Activated naive CD4-positive, alpha-beta T cell treated with anti-CD3 and anti-CD28 coated beads for 36 hours (primary cell): Measurements from ENCODE around the gene CLDN6. TPM values are rescaled to one million over a fixed set of nuclear protein-coding genes. Genes with fewer than 3 reads are reported as not detected.

Experiments
- CTCF ChIA-PET: fragments of 350-600 bp; sonication (Branson Sonifier 250); formaldehyde crosslinking; loops from one replicate; lab custom pipeline; 2021; ENCODE audit warnings: antibody characterized with exemption; lab: Charles Lee
- DNase-seq: peaks from one replicate; pipeline ENCODE4 v3.0.0-alpha.2; 2020
- H3K27ac Mint-ChIP-seq: one replicate; pipeline ENCODE4 v1.8.0; 2021; ENCODE audit warnings: mild to moderate bottlenecking, mixed read lengths
- H3K27me3 Mint-ChIP-seq: one replicate; pipeline ENCODE4 v1.8.0; 2021; ENCODE audit warnings: low read depth, mixed read lengths
- H3K36me3 Mint-ChIP-seq: one replicate; pipeline ENCODE4 v1.8.0; 2021; ENCODE audit warnings: low read depth, mixed read lengths
- H3K4me1 Mint-ChIP-seq: one replicate; pipeline ENCODE4 v1.8.0; 2021; ENCODE audit warnings: low read depth, mixed read lengths
- H3K4me3 Mint-ChIP-seq: one replicate; pipeline ENCODE4 v1.8.0; 2021; ENCODE audit warnings: mild to moderate bottlenecking, moderate library complexity, mixed read lengths
- H3K9me3 Mint-ChIP-seq: one replicate; pipeline ENCODE4 v1.8.0; 2021; ENCODE audit warnings: mixed read lengths
- intact Hi-C: fragments of 100-400 bp; cut with micrococcal nuclease; formaldehyde crosslinking; loops from one replicate; pipeline ENCODE4 v1.15.1; 2023
- total RNA-seq, 2 experiments: library from RNA; stranded (reverse); gene quantifications; one replicate each; pipeline ENCODE4 v1.2.3, GENCODE V29; 2021

The CLDN6 gene
- total RNA-seq, 2 experiments from 2014 or later: not detected

DNA sequence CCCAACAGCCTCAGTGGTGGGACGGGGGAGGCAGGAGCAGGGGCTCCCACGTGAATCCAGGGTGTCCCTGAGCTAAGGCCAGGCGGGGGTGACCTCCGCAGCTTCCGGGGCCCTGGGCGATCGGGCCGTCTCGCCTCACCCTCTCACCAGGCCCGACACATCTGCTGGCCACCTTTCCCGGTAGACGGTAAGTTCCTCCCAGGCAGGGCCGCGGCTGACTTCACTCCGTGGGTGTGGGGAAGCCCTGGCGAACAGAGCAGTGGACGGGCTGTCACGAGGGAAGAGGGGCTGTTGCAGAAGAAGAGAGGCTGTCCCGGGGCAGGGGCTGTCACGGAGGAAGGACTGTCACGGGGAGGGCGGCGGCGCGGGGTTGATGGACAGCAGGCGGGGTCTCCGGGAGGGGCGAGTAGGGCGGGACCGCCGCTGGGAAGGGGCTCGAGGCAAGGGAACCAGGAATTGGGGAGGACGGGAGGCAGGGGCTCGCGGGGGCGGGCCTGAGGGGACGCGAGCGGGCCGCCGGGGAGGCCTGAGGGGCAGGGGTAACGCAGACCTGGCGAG lies 38.2 kb downstream of the CLDN6 start:
- Mint-ChIP-seq H3K4me3 (peak overlapping the region; percentile 81), H3K4me1 (peaks cover 14% of the 10 kb centered on the region), H3K27me3 (no peaks in the 10 kb centered on the region), H3K27ac (peak overlapping the region; percentile 64), H3K36me3 (peaks cover 32% of the 10 kb centered on the region), H3K9me3 (no peaks in the 10 kb centered on the region)
- intact Hi-C loops: loop anchor here (1.0 to 2.0 kb wide), 3 partner anchors 9 to 43 kb away; partner anchors contain the start of genes HCFC1R1 and KREMEN2
- CTCF ChIA-PET: interaction anchor here (0.6 to 2.1 kb wide), 2 partner anchors 16 to 17 kb away, joined by 3 to 12 read pairs; partner anchors contain the start of gene KREMEN2
- DNase-seq: peak; percentile 55

DNA sequence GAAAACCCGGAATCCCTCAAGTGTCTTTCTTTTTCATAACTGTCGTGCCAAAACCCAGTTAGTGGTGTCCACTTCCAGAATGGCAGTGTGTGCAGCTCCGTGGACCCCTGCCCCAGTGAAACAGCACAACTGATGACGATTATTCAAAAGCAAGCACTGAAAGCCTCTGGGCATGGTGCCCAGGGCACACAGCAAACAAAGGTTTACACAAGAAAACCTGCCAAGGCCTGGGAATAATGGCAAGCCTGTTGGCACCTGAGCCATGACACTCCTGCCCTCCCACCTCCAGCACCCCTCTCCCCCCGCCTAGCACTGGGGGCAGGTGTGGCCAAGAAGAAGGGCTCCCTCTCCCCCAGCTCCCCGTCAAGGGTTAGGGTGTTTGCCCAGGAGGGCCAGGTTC lies 40.5 kb downstream of the CLDN6 start:
- no peaks in the 10 kb centered on the region for H3K9me3 Mint-ChIP-seq
- DNase-seq: no peak
- H3K27ac Mint-ChIP-seq: no peak overlapping the region
- intact Hi-C loops: no loop called here
- peaks cover 37% of the 10 kb centered on the region for H3K36me3 Mint-ChIP-seq
- no peak overlapping the region for H3K4me3 Mint-ChIP-seq
- no peaks in the 10 kb centered on the region for H3K27me3 Mint-ChIP-seq
- CTCF ChIA-PET: interaction anchor here (1.0 to 1.2 kb wide), 2 partner anchors 15 to 54 kb away, joined by 4 read pairs; no protein-coding TSS in a partner anchor
- peaks cover 8% of the 10 kb centered on the region for H3K4me1 Mint-ChIP-seq

DNA sequence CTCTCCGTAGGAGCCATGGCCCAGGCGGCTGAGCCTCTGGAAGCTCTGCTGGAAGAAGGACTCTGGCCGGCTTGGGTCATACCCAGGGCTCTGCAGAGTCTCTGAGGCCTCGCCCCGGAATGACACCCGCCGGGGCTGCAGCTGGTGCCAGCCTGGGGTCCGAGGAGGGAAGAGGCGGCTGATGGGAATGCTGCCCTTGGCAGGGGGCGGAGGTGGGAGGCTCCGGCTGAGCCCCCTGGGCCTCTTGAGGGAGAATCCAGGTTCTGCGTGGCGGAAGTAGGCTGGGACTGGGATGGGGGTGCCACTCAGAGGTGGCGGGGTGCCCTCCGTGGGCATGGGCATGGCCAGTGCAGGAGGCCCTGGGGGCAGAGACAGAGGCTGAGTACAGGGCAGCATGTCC lies 41.3 kb downstream of the CLDN6 start:
- H3K4me1 Mint-ChIP-seq: peaks cover 11% of the 10 kb centered on the region
- CTCF ChIA-PET: interaction anchor here (1.0 kb wide), 1 partner anchor 15 kb away, joined by 4 read pairs; no protein-coding TSS in a partner anchor
- no peaks in the 10 kb centered on the region for H3K9me3 Mint-ChIP-seq
- H3K27me3 Mint-ChIP-seq: no peaks in the 10 kb centered on the region
- intact Hi-C loops: no loop called here
- H3K27ac Mint-ChIP-seq: no peak overlapping the region
- peaks cover 45% of the 10 kb centered on the region for H3K36me3 Mint-ChIP-seq
- no peak for DNase-seq
- no peak overlapping the region for H3K4me3 Mint-ChIP-seq

DNA sequence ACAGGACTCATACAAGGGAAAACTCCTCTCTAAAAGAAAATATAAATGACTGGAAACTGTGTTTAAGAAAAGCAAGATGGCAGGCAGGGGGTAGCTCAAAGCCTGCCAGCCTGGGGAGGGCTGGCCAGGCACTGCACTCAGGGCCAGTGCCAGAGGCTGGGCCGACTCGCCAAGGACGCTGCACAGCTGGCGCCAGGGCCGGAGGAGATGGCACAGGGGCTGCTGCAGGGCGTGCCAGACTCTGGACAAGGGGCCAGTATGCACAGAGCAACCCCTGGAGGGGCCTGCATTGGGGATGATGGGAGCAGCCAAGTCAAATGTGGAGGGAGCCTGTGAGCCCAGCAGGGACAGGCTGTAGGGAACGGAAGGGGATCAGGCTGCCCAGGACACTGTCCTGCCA lies 41.8 kb downstream of the CLDN6 start:
- H3K36me3 Mint-ChIP-seq: peaks cover 45% of the 10 kb centered on the region
- H3K4me3 Mint-ChIP-seq: no peak overlapping the region
- peaks cover under 1% of the 10 kb centered on the region for H3K27me3 Mint-ChIP-seq
- no peak overlapping the region for H3K27ac Mint-ChIP-seq
- no peaks in the 10 kb centered on the region for H3K9me3 Mint-ChIP-seq
- H3K4me1 Mint-ChIP-seq: peaks cover 11% of the 10 kb centered on the region
- no peak for DNase-seq
- CTCF ChIA-PET: no interaction called here
- intact Hi-C loops: no loop called here

DNA sequence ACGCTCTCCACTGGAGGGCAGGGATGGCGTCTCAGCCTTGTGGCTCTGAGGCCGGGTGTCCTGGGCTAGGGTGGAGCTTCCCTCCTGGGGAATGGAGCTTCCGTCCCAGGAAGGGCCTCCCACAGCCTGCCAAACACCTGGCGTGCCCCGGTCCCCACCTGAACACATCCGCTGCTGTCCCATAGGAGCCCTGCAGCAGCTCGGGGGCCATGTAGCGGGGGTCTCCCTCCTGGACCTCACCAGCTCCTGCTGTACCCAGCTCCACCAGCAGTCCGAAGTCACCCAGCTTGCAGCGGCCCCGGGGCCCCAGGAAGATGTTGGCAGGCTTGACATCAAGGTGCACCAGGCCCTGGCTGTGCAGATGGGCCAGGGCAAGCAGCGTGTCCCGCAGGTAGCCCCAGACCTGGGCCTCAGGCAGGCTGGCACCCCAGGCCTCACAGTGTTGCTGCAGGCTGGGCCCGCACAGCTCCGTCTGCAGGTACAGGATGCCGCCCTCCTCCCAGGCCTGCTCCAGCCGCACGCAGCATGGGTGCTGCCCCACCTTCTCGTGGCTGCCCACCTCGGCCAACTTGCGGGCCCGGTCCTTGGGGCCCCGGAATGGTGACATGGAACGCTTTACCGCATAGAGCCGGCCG lies 42.7 kb downstream of the CLDN6 start:
- DNase-seq: no peak
- H3K9me3 Mint-ChIP-seq: no peaks in the 10 kb centered on the region
- intact Hi-C loops: no loop called here
- H3K27me3 Mint-ChIP-seq: peaks cover 3% of the 10 kb centered on the region
- CTCF ChIA-PET: interaction anchor here (0.8 kb wide), 1 partner anchor 9 kb away, joined by 3 read pairs; no protein-coding TSS in a partner anchor
- H3K36me3 Mint-ChIP-seq: peaks cover 52% of the 10 kb centered on the region
- H3K4me3 Mint-ChIP-seq: no peak overlapping the region
- no peak overlapping the region for H3K27ac Mint-ChIP-seq
- H3K4me1 Mint-ChIP-seq: peaks cover 17% of the 10 kb centered on the region

DNA sequence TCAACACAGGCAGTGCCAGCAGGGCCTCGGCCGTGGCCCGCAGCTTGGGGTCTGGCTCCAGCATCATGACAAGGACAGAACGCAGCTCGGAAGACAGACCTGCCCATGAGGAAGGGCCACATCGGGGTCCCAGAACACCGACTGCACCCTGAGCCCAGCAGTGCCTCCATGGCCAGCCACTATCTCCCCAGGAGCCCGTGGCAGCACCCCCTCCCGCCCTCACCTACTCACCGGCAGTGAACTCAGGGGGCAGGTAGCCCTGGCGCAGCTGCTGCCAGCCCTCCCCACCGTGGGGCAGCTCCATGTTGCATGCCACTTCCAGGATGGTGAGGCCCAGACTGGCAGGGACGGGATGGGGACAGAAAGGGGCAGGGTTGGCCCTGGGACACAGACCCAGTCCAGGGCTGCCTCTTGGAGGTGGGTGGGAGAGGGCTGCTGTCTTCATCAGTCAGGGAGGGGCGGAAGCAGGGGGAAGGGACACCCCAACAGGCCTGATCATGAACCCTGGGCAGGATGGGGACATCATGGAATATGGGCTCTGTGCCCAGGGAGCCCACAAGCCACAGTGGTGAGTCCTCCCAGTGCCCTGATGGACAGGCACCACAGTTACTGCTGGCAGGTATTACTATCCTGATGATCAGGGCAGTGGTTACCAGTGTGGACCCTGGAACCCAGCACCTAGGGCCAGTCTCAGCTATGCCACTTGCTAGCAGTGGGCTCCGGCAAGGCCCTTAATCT lies 43.5 kb downstream of the CLDN6 start:
- Mint-ChIP-seq H3K27ac (no peak overlapping the region), H3K4me3 (no peak overlapping the region), H3K27me3 (peaks cover 3% of the 10 kb centered on the region), H3K36me3 (peaks cover 48% of the 10 kb centered on the region), H3K4me1 (peaks cover 17% of the 10 kb centered on the region), H3K9me3 (no peaks in the 10 kb centered on the region)
- intact Hi-C loops: no loop called here
- no peak for DNase-seq
- CTCF ChIA-PET: interaction anchor here (0.8 to 1.0 kb wide), 2 partner anchors 10 to 46 kb away, joined by 3 to 4 read pairs; partner anchors contain the start of gene TNFRSF12A

DNA sequence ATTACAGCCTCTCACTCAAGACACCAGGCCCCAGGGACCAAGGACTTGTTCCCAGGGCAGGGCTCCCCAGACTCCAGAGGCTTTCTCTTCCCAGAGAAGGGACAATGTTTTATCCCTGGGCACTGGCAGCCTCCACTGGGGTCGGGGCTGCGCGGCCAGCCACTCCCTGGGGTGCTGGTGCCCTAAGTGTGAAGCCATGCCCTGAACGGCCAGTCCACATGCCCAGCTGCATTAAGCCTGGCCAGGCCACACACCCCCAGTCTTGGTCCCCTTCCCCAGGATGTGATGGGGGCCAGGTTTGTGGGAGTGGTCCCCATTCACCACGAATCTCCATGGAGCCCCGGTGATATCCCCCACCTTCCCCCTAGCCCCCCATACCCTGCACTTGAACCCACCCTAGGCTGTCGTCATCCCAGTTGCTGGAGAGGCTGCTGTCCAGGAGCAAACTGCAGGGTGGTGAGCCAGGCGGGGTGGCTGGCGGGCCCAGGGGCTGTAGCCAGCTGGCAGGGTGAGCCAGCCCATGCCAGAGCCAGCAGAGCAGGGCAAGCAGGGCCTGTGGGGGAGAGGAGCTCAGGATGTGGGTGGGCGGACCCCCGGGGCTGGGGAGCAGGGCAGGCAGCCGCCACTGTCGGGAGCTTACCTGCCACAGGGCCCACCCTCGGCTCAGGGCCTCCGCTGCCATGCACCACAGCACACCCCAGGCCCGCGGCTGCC lies 44.2 kb downstream of the CLDN6 start:
- H3K4me1 Mint-ChIP-seq: peaks cover 17% of the 10 kb centered on the region
- DNase-seq: no peak
- peaks cover 3% of the 10 kb centered on the region for H3K27me3 Mint-ChIP-seq
- intact Hi-C loops: no loop called here
- peaks cover 45% of the 10 kb centered on the region for H3K36me3 Mint-ChIP-seq
- H3K27ac Mint-ChIP-seq: no peak overlapping the region
- no peak overlapping the region for H3K4me3 Mint-ChIP-seq
- no peaks in the 10 kb centered on the region for H3K9me3 Mint-ChIP-seq
- CTCF ChIA-PET: interaction anchor here (1.0 kb wide), 1 partner anchor 47 kb away, joined by 4 read pairs; the partner anchor contains the start of gene TNFRSF12A

DNA sequence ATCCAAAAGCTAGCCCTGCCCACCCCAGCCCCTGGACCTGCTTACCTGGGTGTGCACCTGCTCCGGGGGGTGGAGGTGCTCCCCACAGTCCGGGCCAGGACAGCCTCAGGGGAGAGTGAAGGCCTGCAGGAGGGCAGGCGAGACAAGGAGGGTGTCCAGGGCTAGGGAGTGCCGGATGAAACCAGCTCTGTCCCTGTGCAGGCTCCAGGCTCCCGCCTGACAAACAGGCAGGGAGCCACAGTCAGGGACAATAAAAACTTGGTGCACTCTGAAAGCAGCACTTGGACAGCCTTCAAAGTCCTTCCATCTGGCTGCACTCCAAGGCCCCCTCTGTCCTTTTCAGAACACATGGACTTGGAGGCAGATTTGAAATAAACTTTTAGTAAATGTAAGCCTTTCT lies 44.9 kb downstream of the CLDN6 start:
- Mint-ChIP-seq H3K4me1 (peaks cover 22% of the 10 kb centered on the region), H3K27ac (no peak overlapping the region), H3K36me3 (peaks cover 42% of the 10 kb centered on the region), H3K9me3 (no peaks in the 10 kb centered on the region), H3K27me3 (peaks cover 9% of the 10 kb centered on the region), H3K4me3 (no peak overlapping the region)
- CTCF ChIA-PET: interaction anchor here (1.0 to 1.8 kb wide), 2 partner anchors 12 to 55 kb away, joined by 3 to 8 read pairs; no protein-coding TSS in a partner anchor
- intact Hi-C loops: no loop called here
- no peak for DNase-seq

DNA sequence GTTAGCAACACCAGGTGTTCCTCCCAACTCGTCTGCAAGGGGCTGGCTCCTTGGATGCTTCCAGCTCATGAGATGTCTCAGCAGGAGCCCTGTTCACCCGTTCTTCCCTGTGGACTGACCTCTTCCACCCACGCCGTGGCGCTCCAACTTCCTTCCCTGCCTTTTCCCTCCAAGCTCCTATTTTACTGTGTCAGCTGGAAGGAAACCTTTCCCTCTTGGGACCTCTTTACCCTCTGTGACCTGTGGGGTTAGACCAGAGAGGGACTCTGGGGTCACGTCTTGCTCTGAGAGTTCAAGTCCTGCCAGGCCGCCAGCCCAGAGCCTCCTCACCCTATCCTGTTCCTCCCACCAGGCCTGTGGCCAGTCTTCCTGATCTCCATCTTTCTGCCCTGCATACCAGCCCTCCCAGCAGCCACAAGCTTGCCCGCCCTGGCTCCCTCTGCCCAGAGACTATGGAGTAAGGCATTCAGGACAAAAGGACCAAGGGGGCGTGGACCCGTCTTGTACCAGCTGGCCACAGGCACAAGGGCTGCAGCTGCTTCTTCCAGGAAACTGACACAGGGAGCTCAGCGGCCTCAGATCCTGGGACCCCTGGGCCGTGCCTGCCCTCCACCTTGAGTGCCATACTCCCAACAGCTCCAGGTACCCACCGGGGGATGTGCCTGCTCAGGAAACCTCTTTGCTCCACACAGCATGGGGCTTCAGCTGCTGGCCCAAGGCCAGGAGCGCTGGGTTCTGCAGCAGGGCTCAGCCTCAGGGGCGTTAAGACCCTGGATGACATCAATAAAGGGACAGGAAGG lies 45.8 kb downstream of the CLDN6 start:
- DNase-seq: no peak
- no peaks in the 10 kb centered on the region for H3K9me3 Mint-ChIP-seq
- H3K4me3 Mint-ChIP-seq: peak overlapping the region; percentile 44
- CTCF ChIA-PET: interaction anchor here (1.0 to 1.8 kb wide), 3 partner anchors 9 to 56 kb away, joined by 3 to 9 read pairs (median 8); no protein-coding TSS in a partner anchor
- intact Hi-C loops: loop anchor here (2.0 kb wide), 1 partner anchor 49 kb away; the partner anchor contains the start of gene TNFRSF12A
- peaks cover 33% of the 10 kb centered on the region for H3K36me3 Mint-ChIP-seq
- peaks cover 23% of the 10 kb centered on the region for H3K4me1 Mint-ChIP-seq
- peaks cover 15% of the 10 kb centered on the region for H3K27me3 Mint-ChIP-seq
- H3K27ac Mint-ChIP-seq: peak overlapping the region; percentile 43

DNA sequence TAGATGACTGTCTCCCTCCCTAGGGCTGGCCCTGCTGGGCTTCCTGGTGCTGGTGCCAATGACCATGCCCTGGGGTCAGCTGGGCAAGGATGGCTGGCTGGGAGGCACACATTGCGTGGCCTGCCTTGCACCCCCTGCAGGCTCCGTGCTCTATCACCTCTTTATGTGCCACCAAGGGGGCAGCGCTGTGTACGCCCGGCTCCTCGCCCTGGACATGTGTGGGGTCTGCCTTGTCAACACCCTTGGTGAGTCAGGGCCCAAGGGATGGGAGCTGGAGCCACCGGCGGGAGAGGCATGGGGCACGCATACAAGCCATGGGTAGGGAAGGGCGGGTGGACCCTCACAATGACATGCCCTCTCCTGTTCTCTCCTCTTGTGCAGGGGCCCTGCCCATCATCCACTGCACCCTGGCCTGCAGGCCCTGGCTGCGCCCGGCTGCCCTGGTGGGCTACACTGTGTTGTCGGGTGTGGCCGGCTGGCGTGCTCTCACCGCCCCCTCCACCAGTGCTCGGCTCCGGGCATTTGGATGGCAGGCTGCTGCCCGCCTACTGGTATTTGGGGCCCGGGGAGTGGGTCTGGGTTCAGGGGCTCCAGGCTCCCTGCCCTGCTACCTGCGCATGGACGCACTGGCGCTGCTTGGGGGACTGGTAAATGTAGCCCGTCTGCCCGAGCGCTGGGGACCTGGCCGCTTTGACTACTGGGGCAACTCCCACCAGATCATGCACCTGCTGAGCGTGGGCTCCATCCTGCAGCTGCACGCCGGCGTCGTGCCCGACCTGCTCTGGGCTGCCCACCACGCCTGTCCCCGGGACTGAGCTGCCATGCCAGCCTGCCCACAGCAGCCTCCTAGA lies 46.6 kb downstream of the CLDN6 start:
- Mint-ChIP-seq H3K4me3 (peak overlapping the region; percentile 74), H3K36me3 (peaks cover 29% of the 10 kb centered on the region), H3K27me3 (peaks cover 17% of the 10 kb centered on the region), H3K27ac (no peak overlapping the region), H3K4me1 (peaks cover 23% of the 10 kb centered on the region), H3K9me3 (no peaks in the 10 kb centered on the region)
- CTCF ChIA-PET: interaction anchor here (1.7 to 1.8 kb wide), 2 partner anchors 10 to 57 kb away, joined by 8 to 9 read pairs; no protein-coding TSS in a partner anchor
- no peak for DNase-seq
- intact Hi-C loops: loop anchor here (2.0 kb wide), 1 partner anchor 49 kb away; the partner anchor contains the start of gene TNFRSF12A
